H9 (cell line): Measurements from ENCODE around the gene MFSD2B. TPM values are rescaled to one million over a fixed set of nuclear protein-coding genes. Genes with fewer than 3 reads are reported as not detected.
A peak's percentile ranks its signal among the peaks of the same experiment; 100 is the strongest.

Experiments
- DNase-seq: peaks from one replicate; pipeline ENCODE4 v3.0.0-alpha.2; 2017
- H2AFZ ChIP-seq: one replicate; pipeline ENCODE4 v1.6.1; 2013; ENCODE audit warnings: mild to moderate bottlenecking, low read length, control low read depth, moderate library complexity
- H2AK5ac ChIP-seq: 2 replicates; pipeline ENCODE4 v1.6.1; 2013; ENCODE audit warnings: low read length, control low read depth, mixed read lengths; ENCODE audit not compliant: insufficient read length
- H2BK120ac ChIP-seq: one replicate; pipeline ENCODE4 v1.6.1; 2013; ENCODE audit warnings: low read depth, mild to moderate bottlenecking, low read length, control low read depth, inconsistent platforms; ENCODE audit not compliant: poor library complexity, severe bottlenecking
- H2BK12ac ChIP-seq: 2 replicates; pipeline ENCODE4 v1.6.1; 2013; ENCODE audit warnings: low read length, control low read depth, mixed read lengths, low read depth; ENCODE audit not compliant: insufficient read length
- H2BK15ac ChIP-seq: 2 replicates; pipeline ENCODE4 v1.6.1; 2013; ENCODE audit warnings: low read depth, low read length, control low read depth
- H2BK20ac ChIP-seq: one replicate; pipeline ENCODE4 v1.6.1; 2013; ENCODE audit warnings: low read depth, mild to moderate bottlenecking, low read length, control low read depth, inconsistent platforms; ENCODE audit not compliant: poor library complexity, severe bottlenecking
- H2BK5ac ChIP-seq: 2 replicates; pipeline ENCODE4 v1.6.1; 2013; ENCODE audit warnings: low read length, control low read depth, mixed read lengths; ENCODE audit not compliant: insufficient read length
- H3K14ac ChIP-seq: 2 replicates; pipeline ENCODE4 v1.6.1; 2013; ENCODE audit warnings: low read length, control low read depth; ENCODE audit not compliant: insufficient read depth
- H3K18ac ChIP-seq: 2 replicates; pipeline ENCODE4 v1.6.1; 2013; ENCODE audit warnings: low read depth, mild to moderate bottlenecking, mixed read lengths, low read length, control low read depth; ENCODE audit not compliant: insufficient read length
- H3K23ac ChIP-seq: 2 replicates; pipeline ENCODE4 v1.6.1; 2013; ENCODE audit warnings: low read length, control low read depth, mixed read lengths, low read depth; ENCODE audit not compliant: insufficient read length
- H3K23me2 ChIP-seq: 2 replicates; pipeline ENCODE4 v1.6.1; 2013; ENCODE audit warnings: low read depth, mild to moderate bottlenecking, mixed read lengths, low read length, control low read depth; ENCODE audit not compliant: insufficient read length, poor library complexity, severe bottlenecking
- H3K27ac ChIP-seq: 2 replicates; pipeline ENCODE4 v1.5.1; 2013; ENCODE audit warnings: low read length, control low read depth, mixed read lengths, low read depth; ENCODE audit not compliant: insufficient read length
- H3K27me3 ChIP-seq: 2 replicates; pipeline ENCODE4 v1.6.1; 2013; ENCODE audit warnings: low read length, control low read depth, inconsistent platforms; ENCODE audit not compliant: insufficient read depth
- H3K4ac ChIP-seq: 2 replicates; pipeline ENCODE4 v1.6.1; 2013; ENCODE audit warnings: low read depth, mild to moderate bottlenecking, control low read depth, inconsistent platforms, low read length, moderate library complexity
- H3K4me1 ChIP-seq: 2 replicates; pipeline ENCODE4 v1.6.1; 2013; ENCODE audit warnings: low read length, control low read depth, inconsistent platforms; ENCODE audit not compliant: insufficient read depth
- H3K4me2 ChIP-seq: 2 replicates; pipeline ENCODE4 v1.6.1; 2013; ENCODE audit warnings: low read length, control low read depth, mixed read lengths; ENCODE audit not compliant: insufficient read length, insufficient read depth
- H3K56ac ChIP-seq: 2 replicates; pipeline ENCODE4 v1.6.1; 2013; ENCODE audit warnings: low read depth, mild to moderate bottlenecking, mixed read lengths, low read length, control low read depth; ENCODE audit not compliant: insufficient read length
- H3K79me1 ChIP-seq: 2 replicates; pipeline ENCODE4 v1.6.1; 2013; ENCODE audit warnings: low read depth, mild to moderate bottlenecking, moderate library complexity, low read length, control low read depth, inconsistent platforms; ENCODE audit not compliant: insufficient read depth, poor library complexity, severe bottlenecking
- H3K79me2 ChIP-seq: 2 replicates; pipeline ENCODE4 v1.6.1; 2013; ENCODE audit warnings: low read length, control low read depth, inconsistent platforms; ENCODE audit not compliant: insufficient read depth
- H3K9ac ChIP-seq: 2 replicates; pipeline ENCODE4 v1.6.1; 2013; ENCODE audit warnings: low read length, control low read depth, mixed read lengths; ENCODE audit not compliant: insufficient read length; ENCODE audit errors: extremely low read depth
- H3K9me3 ChIP-seq: one replicate; pipeline ENCODE4 v1.6.1; 2013; ENCODE audit warnings: low read depth, low read length, inconsistent platforms; ENCODE audit not compliant: control insufficient read depth
- H3T11ph ChIP-seq: one replicate; pipeline ENCODE4 v1.6.1; 2013; ENCODE audit warnings: mild to moderate bottlenecking, low read length, control low read depth, inconsistent platforms
- H4K20me1 ChIP-seq: one replicate; pipeline ENCODE4 v1.6.1; 2013; ENCODE audit not compliant: control insufficient read depth, insufficient read length, insufficient read depth
- H4K5ac ChIP-seq: 2 replicates; pipeline ENCODE4 v1.6.1; 2013; ENCODE audit warnings: low read depth, mild to moderate bottlenecking, mixed read lengths, low read length, control low read depth; ENCODE audit not compliant: insufficient read length
- H4K8ac ChIP-seq: replicated peaks from 2 replicates; pipeline ENCODE4 v1.6.1; 2013; ENCODE audit warnings: low read length, control low read depth, mixed read lengths, low read depth; ENCODE audit not compliant: insufficient read length
- H4K91ac ChIP-seq: 2 replicates; pipeline ENCODE4 v1.6.1; 2013; ENCODE audit warnings: low read depth, mild to moderate bottlenecking, moderate library complexity, mixed read lengths, low read length, control low read depth; ENCODE audit not compliant: insufficient read length
- H3K27ac Mint-ChIP-seq, 3 experiments: 2 replicates in 2 of 3; 3 replicates in 1 of 3; pipeline ENCODE4 v1.8.0; 2020 to 2021; ENCODE audit warnings: mixed read lengths in 3 of 3, mild to moderate bottlenecking in 1 of 3, moderate library complexity in 1 of 3
- H3K27me3 Mint-ChIP-seq: 2 replicates; pipeline ENCODE4 v1.8.0; 2021; ENCODE audit warnings: low read depth, mild to moderate bottlenecking, moderate library complexity, mixed read lengths
- H3K36me3 Mint-ChIP-seq, 3 experiments: 2 replicates in 2 of 3; 3 replicates in 1 of 3; pipeline ENCODE4 v1.8.0; 2020 to 2021; ENCODE audit warnings: low read depth in 3 of 3, mixed read lengths in 3 of 3; ENCODE audit not compliant: insufficient read depth in 1 of 3
- H3K4me1 Mint-ChIP-seq, 2 experiments: 2 replicates each; pipeline ENCODE4 v1.8.0; 2020; ENCODE audit warnings: mixed read lengths in 2 of 2
- H3K4me3 Mint-ChIP-seq, 2 experiments: 2 replicates in 1 of 2; 3 replicates in 1 of 2; pipeline ENCODE4 v1.8.0; 2020 to 2021; ENCODE audit warnings: mild to moderate bottlenecking in 2 of 2, mixed read lengths in 2 of 2, moderate library complexity in 1 of 2
- H3K9me3 Mint-ChIP-seq, 2 experiments: 2 replicates in 1 of 2; 3 replicates in 1 of 2; pipeline ENCODE4 v1.8.0; 2020; ENCODE audit warnings: mild to moderate bottlenecking in 2 of 2, mixed read lengths in 2 of 2, moderate library complexity in 1 of 2
- CTCF ChIP-seq: fragments of 200-600 bp; sonication (generic); conservative IDR thresholded peaks from 3 replicates; pipeline ENCODE4 v1.8.0; 2021; ENCODE audit warnings: antibody characterized with exemption, mild to moderate bottlenecking
- WGBS: extraction: QIAGEN DNeasy Blood & Tissue Kit; methylation state at CpG from one replicate; pipeline ENCODE4 v1.1.7; 2013; ENCODE audit warnings: missing lambda C conversion rate, low lambda C conversion rate, mixed read lengths; ENCODE audit not compliant: insufficient read length; ENCODE audit errors: extremely low coverage; 5-methylcytosine and 5-hydroxymethylcytosine counted together
- total RNA-seq: library from RNA; stranded (reverse); gene quantifications from 2 replicates; pipeline ENCODE4 v1.2.1, GENCODE V29; 2021

MFSD2B gene
- total RNA-seq, 1 experiment from 2014 or later = 1.3 TPM

GRCh38 chr2:24020244-24020643, 10.4 kb downstream of the MFSD2B start:
- Mint-ChIP-seq H3K4me3 (no peak overlapping the region), H3K9me3 (0 out of 5 replicates have a peak, but pooled peaks cover 0 to 3% of the 10 kb centered on the region in 2 experiments), H3K27me3 (no peaks in the 10 kb centered on the region), H3K4me1 (peaks cover 40% of the 10 kb centered on the region in 2 experiments), H3K36me3 (peaks cover 22 to 29% (median 27%) of the 10 kb centered on the region in 3 experiments), H3K27ac (peak overlapping the region in 1 of 3 experiments; percentile 90; a peak in 2 of 7 replicates)
- no peak overlapping the region for H2BK12ac ChIP-seq
- H2BK20ac ChIP-seq = no peak overlapping the region
- H3K9me3 ChIP-seq = no peaks in the 10 kb centered on the region
- TF ChIP-seq CTCF = no peak
- H2AK5ac ChIP-seq = no peak overlapping the region
- H3K4me2 ChIP-seq = no peak overlapping the region
- no peak overlapping the region for H3K56ac ChIP-seq
- no peaks in the 10 kb centered on the region for H4K20me1 ChIP-seq
- H3K27me3 ChIP-seq = no peaks in the 10 kb centered on the region
- no CpG with 5 or more reads among the region's 4 CpGs for whole genome bisulfite sequencing
- H4K8ac ChIP-seq = no peak overlapping the region
- no peak overlapping the region for H3K18ac ChIP-seq
- H3T11ph ChIP-seq = no peak overlapping the region
- no peak overlapping the region for H3K27ac ChIP-seq
- no peak overlapping the region for H2BK5ac ChIP-seq
- no peak overlapping the region for H2BK120ac ChIP-seq
- H3K79me1 ChIP-seq = no peaks in the 10 kb centered on the region
- peaks cover 10% of the 10 kb centered on the region; the same call in 1 of the 2 replicates for H3K4me1 ChIP-seq
- no peak overlapping the region for H4K91ac ChIP-seq
- no peak overlapping the region for H3K14ac ChIP-seq
- H2AFZ ChIP-seq = no peak overlapping the region
- peaks cover 2% of the 10 kb centered on the region for H3K23me2 ChIP-seq
- H3K23ac ChIP-seq = no peak overlapping the region
- H3K4ac ChIP-seq = no peak overlapping the region
- no peaks in the 10 kb centered on the region; the same call in 1 of the 2 replicates for H3K79me2 ChIP-seq
- H2BK15ac ChIP-seq = no peak overlapping the region
- no peak for DNase-seq
- H3K9ac ChIP-seq = no peak overlapping the region
- no peak overlapping the region for H4K5ac ChIP-seq
